Measurements from ENCODE around the gene CPNE2. TPM values are rescaled to one million over a fixed set of nuclear protein-coding genes. Genes with fewer than 3 reads are reported as not detected.
"Not testable (repeated sequence)": the region's sequence is repeated elsewhere in the genome, so short reads cannot be mapped to it uniquely, and the experiment has no call there.

CPNE2 gene
- 31.9 and 36.7 TPM in 2 replicates for total RNA-seq (2014; rRNA removed; shearing (Covaris generic))

DNA sequence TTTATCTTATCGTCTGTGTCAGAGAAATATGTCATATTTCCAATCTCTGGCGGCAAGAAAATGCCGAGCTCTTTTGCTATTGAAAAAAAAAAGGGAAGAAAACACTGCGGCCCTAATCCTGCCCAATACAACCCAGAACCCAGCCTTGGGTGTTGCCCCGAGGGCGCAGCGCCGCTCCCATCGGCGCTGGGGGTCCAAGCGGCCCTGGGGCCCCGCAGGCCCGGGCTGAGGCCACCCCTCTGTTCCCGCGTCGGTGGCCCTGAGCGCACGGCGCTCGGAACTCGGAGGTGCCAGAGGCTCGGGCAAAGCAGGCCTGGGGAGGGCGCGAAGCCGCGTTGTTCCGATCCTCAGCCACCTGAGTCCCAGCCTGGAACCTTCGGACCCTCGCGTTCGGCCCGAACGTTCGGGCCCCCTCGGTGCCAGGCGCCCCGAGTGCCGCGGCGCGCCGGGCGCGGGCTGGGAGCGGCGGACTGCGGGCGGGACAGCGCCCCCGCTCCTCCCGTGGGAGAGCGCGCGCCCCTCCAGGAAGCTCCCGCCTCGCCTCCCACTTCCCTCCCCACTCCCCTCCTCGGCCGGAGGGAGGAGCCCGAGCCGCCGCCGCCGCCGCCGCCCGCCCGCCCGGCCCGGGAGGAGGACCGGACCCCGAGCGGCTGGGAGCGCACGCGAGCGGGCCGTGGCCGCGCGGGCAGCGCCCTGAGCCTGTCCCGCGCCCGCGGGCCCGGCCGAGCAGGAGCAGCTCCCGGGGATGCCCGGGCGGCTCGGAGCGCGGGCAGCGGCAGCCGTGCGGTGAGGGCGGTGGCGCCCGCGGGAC is at the start of gene CPNE2:
TSS of gene CPNE2 (plus strand) at position 609 of the 811 bp plus-strand sequence. CDS start 18,160 bp downstream, outside the sequence.
- peak; percentile 9 for DNase-seq (ENCODE audit: low spot score)
- in situ Hi-C loops (cut with HindIII; ENCODE audit: low sequenced_read_pairs) = no loop called here

DNA sequence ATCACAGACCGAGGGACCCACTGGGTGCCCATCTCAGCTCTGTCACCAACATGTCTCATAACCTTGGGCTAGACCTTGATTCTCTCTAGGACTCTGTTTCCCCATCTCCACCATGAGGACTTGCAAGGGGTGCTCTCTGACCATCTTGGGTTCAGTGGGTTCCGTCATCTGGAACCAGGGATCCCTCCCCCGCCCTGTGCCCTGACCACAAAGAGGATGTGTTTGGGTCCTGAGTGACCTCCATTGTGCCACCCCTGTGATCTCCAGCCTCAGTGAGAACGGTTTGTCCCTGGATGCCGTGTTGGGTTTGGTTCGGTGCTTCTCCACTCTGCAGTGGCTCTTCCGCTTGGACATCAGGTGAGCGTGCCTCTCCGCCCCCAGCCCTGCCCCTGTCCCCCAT is 49.1 kb upstream of the CPNE2 start:
- in situ Hi-C loops (cut with HindIII; ENCODE audit: low sequenced_read_pairs) = no loop called here
- DNase-seq (ENCODE audit: low spot score) = no peak

DNA sequence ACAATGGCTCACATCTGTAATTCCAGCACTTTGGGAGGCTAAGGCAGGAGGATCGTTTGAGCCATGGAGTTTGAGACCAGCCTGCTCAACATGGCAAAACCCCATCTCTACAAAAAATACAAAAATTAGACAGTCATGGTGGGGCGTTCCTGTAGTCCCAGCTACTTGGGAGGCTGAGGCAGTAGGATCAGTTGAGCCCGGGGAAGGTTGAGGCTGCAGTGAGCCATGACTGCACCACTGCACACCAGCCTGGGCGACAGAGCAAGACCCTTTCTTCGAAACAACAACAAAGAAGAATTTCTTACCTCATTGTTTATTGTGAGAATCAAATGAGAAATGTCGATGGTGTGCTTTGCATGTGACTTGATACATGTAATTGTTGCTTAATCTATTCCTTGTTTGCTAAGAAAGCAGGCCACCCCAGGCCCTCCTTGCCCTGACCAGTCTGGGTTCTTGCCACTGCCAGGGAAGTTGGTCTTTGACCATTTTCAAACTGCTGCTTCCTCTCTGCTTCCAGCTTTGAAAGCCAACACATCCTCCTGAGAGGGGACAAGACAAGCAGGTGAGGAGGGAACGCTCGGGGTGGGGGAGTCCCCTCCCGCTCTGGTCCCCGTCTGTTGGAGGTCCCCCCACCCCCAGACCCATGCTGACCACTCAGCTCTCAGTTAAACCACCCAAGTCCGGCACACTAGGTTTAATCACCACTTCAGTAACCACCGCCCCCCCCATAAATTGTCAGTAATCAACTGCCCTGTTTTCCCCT is 47.3 kb upstream of the CPNE2 start:
- in situ Hi-C loops (cut with HindIII; ENCODE audit: low sequenced_read_pairs) = no loop called here
- DNase-seq (ENCODE audit: low spot score) = no peak

DNA sequence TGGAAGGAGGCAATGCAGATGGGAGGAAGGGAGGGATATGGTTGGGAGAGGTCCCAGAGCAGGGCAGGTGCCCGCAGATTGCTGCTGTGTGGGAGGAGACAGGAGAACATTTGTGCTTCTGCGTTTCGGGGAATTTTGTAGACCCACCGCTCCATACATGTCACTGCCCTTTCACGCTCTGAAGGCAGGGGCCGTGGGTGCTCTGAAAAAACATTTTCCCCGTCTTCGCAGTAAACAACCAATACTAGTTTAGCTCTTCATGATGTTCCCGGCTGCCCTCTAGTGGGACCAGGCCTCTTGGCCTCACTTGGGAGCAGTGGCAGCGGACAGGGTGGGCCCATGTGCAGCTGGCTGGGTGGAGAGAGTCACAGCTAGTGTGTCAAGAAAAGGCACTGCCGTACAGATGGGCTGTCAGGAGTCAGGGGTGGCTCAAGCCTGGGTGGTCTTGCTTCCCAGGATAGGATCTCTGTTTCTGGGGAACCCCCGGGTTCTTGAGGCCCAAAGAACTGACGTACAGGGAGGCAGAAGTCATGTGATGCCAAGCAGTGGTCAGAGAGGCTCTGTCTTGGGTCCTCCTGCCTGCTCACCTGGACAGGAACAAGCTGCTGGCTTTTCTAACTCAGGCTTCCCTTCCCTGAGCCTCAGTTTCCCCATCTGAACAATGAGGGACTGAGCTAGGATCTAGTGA is 46.5 kb upstream of the CPNE2 start:
- peak; percentile 50 for DNase-seq (ENCODE audit: low spot score)
- in situ Hi-C loops (cut with HindIII; ENCODE audit: low sequenced_read_pairs) = no loop called here

DNA sequence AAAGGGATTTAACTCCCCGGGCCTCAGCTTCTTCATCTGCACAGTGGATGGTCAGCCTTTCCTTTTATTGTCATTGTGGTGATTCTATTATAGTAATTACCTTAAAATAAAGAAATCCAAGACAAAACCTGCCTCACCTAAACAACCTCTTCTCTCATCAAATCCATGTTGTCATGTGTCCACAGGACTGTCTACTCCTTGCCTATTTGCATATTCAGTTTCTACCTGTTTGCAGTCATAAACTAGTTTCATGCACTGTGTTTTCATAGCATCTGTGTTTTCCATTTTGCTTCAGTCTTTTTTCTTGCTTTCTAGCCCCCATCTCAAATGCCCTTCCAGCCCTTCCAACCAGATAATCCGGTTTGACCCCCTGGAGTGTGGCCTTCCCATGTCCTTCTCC is 44.3 kb upstream of the CPNE2 start:
- in situ Hi-C loops (cut with HindIII; ENCODE audit: low sequenced_read_pairs) = no loop called here
- no peak for DNase-seq (ENCODE audit: low spot score)

DNA sequence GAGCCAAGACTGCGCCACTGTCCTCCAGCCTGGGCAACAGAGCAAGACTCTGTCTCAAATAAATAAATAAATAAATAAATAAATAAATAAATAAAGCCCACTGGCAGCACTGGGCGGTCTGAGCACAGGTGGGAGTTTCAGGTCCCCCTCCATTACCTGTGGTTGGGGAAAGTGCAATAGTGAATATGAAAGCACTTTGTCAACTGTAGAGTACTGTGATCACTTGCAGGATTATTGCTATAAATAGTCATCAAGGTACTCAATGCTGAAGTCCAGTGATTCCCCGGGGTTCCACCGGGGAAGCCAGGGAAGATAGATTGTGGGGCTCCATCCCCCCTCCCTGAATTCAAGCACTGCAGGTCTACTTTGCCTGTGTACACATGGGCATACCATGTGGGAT is 42.7 kb upstream of the CPNE2 start:
- in situ Hi-C loops (cut with HindIII; ENCODE audit: low sequenced_read_pairs) = loop anchor here (25.0 kb wide), 1 partner anchor 87 kb away; the partner anchor contains the start of gene CETP
- DNase-seq (ENCODE audit: low spot score) = no peak

DNA sequence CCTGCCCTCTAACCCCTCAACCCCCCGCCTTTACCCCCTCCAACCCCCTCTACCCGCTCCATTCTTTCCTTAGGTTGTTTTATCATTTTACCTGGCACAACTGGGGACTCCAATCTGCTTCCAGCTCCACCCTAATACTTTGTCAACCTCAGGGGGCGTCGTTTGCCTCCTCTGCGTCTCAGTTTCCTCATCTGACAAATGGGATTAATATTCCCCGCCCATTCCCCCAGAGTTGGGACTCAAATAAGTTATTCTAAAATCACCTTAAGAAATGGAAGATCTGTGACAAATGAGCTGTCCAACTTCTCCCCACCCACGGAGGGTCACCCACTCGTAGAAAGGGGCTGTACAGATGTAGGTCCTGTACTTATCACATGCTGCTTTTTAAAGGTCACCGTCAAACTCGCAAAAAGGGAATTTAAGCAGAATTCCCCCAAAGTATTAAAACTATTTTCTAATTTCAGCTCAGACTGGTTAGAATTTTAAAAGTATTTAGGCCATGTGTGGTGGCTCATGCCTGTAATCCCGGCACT is 40.6 kb upstream of the CPNE2 start:
- in situ Hi-C loops (cut with HindIII; ENCODE audit: low sequenced_read_pairs) = loop anchor here (25.0 kb wide), 1 partner anchor 89 kb away; the partner anchor contains the start of gene CETP
- no peak for DNase-seq (ENCODE audit: low spot score)

DNA sequence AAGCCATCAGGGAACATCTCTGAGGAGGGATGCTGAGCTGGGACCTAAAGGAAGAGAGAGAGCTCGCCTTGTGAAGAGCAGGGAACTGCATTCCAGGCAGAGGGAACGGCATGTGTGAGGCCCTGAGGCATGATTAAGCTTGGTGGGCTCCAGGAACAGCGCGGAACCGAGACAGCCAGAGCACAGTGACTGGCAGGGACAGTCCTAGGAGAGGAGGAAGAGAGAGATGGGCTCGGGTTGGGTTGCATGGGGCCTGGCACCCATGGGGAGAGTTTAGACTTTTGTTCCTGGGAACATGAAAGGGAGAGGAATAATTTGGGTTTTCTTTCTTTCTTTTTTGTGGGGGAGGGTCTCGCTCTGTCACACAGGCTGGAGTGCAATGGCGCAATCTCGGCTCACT is 39.2 kb upstream of the CPNE2 start:
- DNase-seq (ENCODE audit: low spot score) = no peak
- in situ Hi-C loops (cut with HindIII; ENCODE audit: low sequenced_read_pairs) = loop anchor here (25.0 kb wide), 1 partner anchor 91 kb away; the partner anchor contains the start of gene CETP

DNA sequence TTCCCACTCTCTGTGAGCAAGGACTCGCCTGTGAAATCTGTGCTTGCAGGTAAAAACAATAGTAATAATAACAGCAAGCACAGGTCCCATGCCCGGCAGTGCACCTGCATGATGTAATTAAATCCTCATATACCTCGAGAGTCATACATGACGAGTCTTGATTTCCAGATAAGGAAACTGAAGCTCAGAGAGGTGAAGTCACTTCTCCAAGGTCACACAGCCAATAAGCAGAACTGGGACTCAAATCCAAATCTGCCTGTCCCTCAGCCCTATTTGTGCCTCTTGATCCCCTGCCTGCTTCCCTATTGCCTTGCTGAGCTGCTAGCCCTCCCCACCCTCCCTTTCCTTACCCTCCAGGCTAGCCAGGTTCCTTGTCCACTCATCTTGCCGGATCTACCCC is 38.0 kb upstream of the CPNE2 start:
- in situ Hi-C loops (cut with HindIII; ENCODE audit: low sequenced_read_pairs) = loop anchor here (25.0 kb wide), 1 partner anchor 92 kb away; the partner anchor contains the start of gene CETP
- no peak for DNase-seq (ENCODE audit: low spot score)

DNA sequence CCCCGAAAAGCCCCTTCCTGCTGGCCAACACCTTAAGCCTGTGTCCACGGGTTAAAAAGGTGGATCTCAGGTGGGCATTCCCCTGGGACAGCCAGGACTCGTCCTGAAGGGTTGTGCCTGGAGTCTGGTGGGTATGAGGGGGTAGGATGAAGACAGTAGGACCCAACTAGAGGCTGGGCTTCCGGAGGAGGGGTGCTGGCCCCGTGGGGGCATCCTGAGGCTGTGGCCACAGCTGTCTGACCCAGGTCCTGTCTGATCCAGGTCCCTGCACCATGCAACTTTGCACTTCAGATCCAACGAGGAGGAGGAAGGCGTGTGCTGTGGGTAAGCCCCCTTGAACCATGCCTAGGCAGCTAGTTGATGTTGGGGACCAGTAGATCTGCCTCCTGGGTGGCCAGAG is 37.6 kb upstream of the CPNE2 start:
- DNase-seq (ENCODE audit: low spot score) = no peak
- in situ Hi-C loops (cut with HindIII; ENCODE audit: low sequenced_read_pairs) = loop anchor here (25.0 kb wide), 1 partner anchor 92 kb away; the partner anchor contains the start of gene CETP

DNA sequence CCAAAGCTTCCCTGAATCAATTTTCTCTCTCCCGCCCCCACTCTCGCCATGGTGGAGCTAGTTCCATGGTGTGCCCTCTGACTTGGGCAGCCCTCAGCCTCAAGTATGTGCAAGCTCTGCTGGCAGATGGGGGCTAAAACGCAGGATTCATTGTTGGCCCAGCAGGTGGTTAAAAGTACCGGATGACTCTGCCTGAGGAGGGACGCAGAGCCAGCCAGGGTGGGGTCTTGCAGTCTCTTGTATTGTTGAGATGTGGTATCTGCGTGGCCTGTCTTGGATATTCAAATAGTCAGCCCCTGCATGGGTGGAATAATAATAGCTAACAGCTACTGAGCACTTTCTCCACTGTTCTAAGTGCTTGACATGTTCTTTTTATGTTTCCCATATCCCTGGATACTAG is 36.7 kb upstream of the CPNE2 start:
- DNase-seq (ENCODE audit: low spot score) = no peak
- in situ Hi-C loops (cut with HindIII; ENCODE audit: low sequenced_read_pairs) = loop anchor here (25.0 kb wide), 1 partner anchor 93 kb away; the partner anchor contains the start of gene CETP

DNA sequence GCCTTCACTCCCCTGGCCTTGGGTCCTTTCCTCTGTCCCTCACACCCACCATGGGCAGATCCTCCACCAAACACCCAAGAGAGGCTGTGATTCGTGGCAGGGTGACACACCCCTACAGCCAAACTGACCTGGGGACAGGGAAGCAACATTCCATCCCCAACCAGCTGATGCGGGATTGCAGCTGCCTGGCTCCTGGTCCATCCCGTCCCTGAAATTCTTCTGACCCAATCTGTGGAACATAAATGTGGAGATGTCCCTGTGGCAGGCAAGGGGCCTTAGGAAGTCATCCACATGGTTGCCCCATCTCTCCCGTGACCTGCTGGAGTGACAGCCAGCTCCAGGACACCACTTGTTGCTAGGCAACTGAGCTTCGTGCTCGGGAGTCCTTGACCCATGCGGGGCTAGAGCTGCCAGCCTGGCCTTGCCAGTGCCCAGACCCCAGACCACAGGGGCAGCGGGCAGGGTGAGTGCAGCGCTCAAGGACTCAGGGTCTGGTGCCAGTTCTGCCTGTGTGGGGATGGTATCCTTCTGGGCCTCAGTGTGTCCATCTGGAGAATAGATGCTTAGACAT is 34.0 kb upstream of the CPNE2 start:
- in situ Hi-C loops (cut with HindIII; ENCODE audit: low sequenced_read_pairs) = loop anchor here (25.0 kb wide), 1 partner anchor 96 kb away; the partner anchor contains the start of gene CETP
- no peak for DNase-seq (ENCODE audit: low spot score)

DNA sequence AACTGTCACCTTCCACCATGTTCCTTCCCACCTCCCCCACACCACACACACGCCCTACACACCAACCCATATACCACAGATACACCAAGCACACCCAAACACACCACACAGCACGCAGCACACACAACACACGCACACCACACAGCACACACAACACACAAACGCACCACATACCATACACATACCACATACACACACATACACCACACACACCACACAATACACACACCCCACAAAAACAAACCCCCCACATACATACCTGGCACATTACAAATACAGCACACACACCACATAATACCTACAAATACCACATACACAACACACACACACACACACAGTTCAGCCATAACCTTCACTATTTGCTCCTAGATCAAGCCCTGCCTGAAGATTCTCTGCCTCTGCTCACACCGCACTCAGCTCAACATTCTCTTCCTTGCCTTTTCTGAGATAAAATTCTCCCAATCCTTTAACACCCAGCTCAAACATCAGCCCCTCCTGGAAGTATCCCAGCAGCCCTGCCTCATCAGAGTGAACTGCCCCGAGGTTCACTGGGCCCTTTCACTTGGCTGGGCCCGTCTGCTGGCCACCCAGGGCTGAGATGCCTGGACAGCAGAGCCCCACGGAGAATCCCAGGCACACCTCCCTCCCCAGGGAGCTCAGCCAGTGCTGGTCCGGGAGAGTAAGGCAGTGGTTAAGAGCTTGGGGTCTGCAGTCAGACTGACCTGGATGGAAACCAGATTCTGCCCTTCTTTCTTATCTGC is 31.9 kb upstream of the CPNE2 start:
- in situ Hi-C loops (cut with HindIII; ENCODE audit: low sequenced_read_pairs) = loop anchor here (25.0 kb wide), 1 partner anchor 98 kb away; the partner anchor contains the start of gene CETP
- no peak for DNase-seq (ENCODE audit: low spot score)

DNA sequence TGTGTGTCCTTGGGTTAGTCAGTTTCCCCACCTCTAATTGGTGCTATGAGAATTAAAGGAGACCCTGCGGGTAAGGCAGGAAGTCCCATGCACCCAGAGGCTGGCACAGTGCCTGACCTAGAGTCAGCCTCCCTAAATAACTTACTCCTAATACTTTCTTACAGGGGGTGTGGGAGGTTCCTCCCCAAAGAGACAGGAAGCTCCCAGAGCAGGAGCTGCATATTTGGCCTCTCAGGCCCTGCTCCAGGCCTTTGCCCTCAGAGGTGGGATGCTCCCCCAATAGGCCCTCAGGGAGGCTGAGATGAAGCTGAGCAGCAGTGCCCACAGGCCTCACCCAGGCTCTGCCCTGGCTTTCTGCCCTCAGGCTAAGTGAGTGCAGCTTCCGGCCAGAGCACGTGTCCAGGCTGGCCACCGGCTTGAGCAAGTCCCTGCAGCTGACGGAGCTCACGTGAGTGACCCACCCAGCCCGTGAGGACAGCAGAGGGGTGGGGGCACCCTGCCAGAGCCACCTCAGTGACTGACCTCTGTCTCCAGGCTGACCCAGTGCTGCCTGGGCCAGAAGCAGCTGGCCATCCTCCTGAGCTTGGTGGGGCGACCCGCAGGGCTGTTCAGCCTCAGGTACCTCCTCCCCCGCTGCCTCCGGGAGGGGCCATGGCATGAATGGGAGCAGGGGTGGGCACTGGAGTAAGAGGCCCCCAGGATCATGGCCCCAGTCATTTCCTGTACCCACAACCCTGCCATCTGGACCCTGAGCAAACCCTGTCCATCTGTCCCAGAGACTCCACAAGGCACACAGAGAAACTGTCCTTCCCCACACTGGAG is 31.1 kb upstream of the CPNE2 start:
- DNase-seq (ENCODE audit: low spot score) = no peak
- in situ Hi-C loops (cut with HindIII; ENCODE audit: low sequenced_read_pairs) = loop anchor here (25.0 kb wide), 1 partner anchor 99 kb away; the partner anchor contains the start of gene CETP

DNA sequence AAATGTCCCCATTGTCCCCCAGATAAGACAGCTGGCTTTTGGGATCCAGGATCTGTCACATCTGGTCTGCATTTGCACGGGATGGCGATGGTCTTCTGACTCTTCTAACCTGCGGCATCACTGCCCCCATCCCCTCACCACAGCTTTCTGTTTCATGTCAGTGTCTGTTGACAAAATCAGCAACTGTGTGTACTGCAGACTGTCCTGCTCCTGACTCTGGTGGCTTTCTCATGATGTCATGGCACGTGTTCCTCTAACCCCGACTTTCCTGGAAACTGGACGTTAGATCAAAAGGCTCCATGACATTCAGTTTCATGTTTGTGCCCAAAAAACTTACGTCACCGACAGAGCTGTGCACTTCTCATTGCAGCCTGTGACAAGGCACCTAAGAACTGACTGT is 30.1 kb upstream of the CPNE2 start:
- DNase-seq (ENCODE audit: low spot score) = no peak
- in situ Hi-C loops (cut with HindIII; ENCODE audit: low sequenced_read_pairs) = loop anchor here (25.0 kb wide), 1 partner anchor 100 kb away; the partner anchor contains the start of gene CETP

DNA sequence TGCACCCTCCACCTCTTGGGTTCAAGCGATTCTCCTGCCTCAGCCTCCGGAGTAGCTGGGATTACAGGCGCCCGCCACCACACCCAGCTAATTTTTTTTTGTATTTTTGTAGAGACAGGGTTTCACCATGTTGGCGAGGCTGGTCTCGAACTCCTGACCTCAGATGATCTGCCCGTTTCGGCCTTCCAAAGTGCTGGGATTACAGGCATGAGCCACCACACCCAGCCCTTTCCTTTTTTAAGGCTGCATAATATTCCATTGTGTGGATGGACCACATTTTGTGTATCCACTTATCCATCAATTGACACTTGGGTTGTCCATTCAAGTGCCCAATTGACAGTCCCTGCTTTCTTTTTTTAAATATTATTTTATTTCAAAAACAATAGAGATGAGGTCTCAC is 29.2 kb upstream of the CPNE2 start:
- DNase-seq (ENCODE audit: low spot score) = not testable (repeated sequence)
- in situ Hi-C loops (cut with HindIII; ENCODE audit: low sequenced_read_pairs) = loop anchor here (25.0 kb wide), 1 partner anchor 101 kb away; the partner anchor contains the start of gene CETP

DNA sequence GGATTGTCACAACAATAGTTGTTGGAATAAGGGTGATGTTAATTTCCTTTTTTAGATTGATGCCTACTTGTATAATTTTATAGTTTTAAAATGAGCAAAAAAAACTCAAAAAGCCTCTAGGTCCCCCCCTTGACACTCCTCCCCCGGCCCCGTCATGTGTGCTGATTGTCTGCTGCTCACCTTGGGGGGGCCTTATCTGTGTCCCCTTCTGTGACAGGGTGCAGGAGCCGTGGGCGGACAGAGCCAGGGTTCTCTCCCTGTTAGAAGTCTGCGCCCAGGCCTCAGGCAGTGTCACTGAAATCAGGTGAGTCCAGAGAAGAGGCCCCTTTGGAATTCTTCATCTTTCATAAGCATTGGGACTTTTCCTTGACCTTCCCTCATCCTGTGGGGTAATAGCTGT is 27.4 kb upstream of the CPNE2 start:
- DNase-seq (ENCODE audit: low spot score) = no peak
- in situ Hi-C loops (cut with HindIII; ENCODE audit: low sequenced_read_pairs) = loop anchor here (25.0 kb wide), 1 partner anchor 103 kb away; the partner anchor contains the start of gene CETP

Measured in G401 (cell line).